Esophagus muscularis mucosa (tissue), 4 donors: Measurements from ENCODE around the gene POLR1F. TPM values are rescaled to one million over a fixed set of nuclear protein-coding genes. Genes with fewer than 3 reads are reported as not detected.
"Not testable (repeated sequence)": the region's sequence is repeated elsewhere in the genome, so short reads cannot be mapped to it uniquely, and the experiment has no call there.

Source experiments
- DNase-seq: peaks from one replicate; pipeline ENCODE4 v3.0.0-alpha.2; 2017; ENCODE audit errors: extremely low spot score
- H3K27ac ChIP-seq, 4 donors: fragments of 200-600 bp; sonication (generic); replicated peaks in 1 of 4; 1 replicate in 3 of 4; 2 replicates in 1 of 4; pipeline ENCODE4 v1.5.1; 2016 to 2019; ENCODE audit warnings: mild to moderate bottlenecking in 1 of 4
- H3K27me3 ChIP-seq, 4 donors: fragments of 200-600 bp; sonication (generic); one replicate each; pipeline versions ENCODE4 v1.5.1 to v1.6.0; 2016 to 2019
- H3K36me3 ChIP-seq, 4 donors: fragments of 200-600 bp; sonication (generic); one replicate each; pipeline ENCODE4 v1.5.1; 2016 to 2019
- H3K4me1 ChIP-seq, 4 donors: fragments of 200-600 bp; sonication (generic); one replicate each; pipeline ENCODE4 v1.5.1; 2016 to 2019
- H3K4me3 ChIP-seq, 4 donors: fragments of 200-600 bp; sonication (generic); 1 replicate in 2 of 4; 2 replicates in 2 of 4; pipeline ENCODE4 v1.5.1; 2016 to 2019; ENCODE audit warnings: mild to moderate bottlenecking in 4 of 4, moderate library complexity in 1 of 4
- H3K9me3 ChIP-seq, 4 donors: fragments of 200-600 bp; sonication (generic); 1 replicate in 3 of 4; 2 replicates in 1 of 4; pipeline ENCODE4 v1.5.1; 2016 to 2019
- CTCF ChIP-seq, 3 experiments: fragments of 200-600 bp in 2 of 3; fragments of 450-650 bp in 1 of 3; sonication (generic) in 2 of 3; IDR thresholded peaks; one replicate each; pipeline ENCODE4 v1.5.1; 2017 to 2019; ENCODE audit warnings: antibody characterized with exemption in 3 of 3, mild to moderate bottlenecking in 2 of 3, moderate library complexity in 1 of 3
- EP300 ChIP-seq: sonication (generic); formaldehyde crosslinking; IDR thresholded peaks from one replicate; pipeline ENCODE4 v1.6.1; 2017; ENCODE audit warnings: antibody characterized with exemption
- POLR2A ChIP-seq: fragments of 450-650 bp; IDR thresholded peaks from one replicate; pipeline ENCODE4 v1.6.1; 2017; ENCODE audit warnings: antibody characterized with exemption, moderate library complexity, mild to moderate bottlenecking, low read depth
- POLR2AphosphoS5 ChIP-seq, 2 donors: sonication (generic); formaldehyde crosslinking; IDR thresholded peaks; one replicate each; pipeline ENCODE4 v1.6.1; 2017; ENCODE audit warnings: antibody characterized with exemption in 2 of 2
- WGBS: methylation state at CpG from one replicate; pipeline ENCODE4 v1.1.5; 2018; 5-methylcytosine and 5-hydroxymethylcytosine counted together
- intact Hi-C: fragments of 100-400 bp; cut with DNase I; formaldehyde crosslinking; loops from one replicate; pipeline ENCODE4 v1.15.1; 2023
- total RNA-seq, 4 donors: library from RNA; depleted of rRNA; stranded (reverse); fragments of >200 nt; gene quantifications; one replicate each; pipeline versions ENCODE4 v1.1.0 to v1.2.1, GENCODE V29; 2016

The POLR1F gene
- total RNA-seq, 4 donors from 2014 or later = 12.5 to 18.7 (median 15.5) TPM

GRCh38 chr7:19700936-19701335, 7.9 kb downstream of the POLR1F start:
- no peak overlapping the region for H3K27ac ChIP-seq
- WGBS = 89% methylated on average over 3 of the region's 3 CpGs
- no peaks in the 10 kb centered on the region for H3K27me3 ChIP-seq
- peaks cover 0 to 3% (median 0%) of the 10 kb centered on the region in 4 donors for H3K4me1 ChIP-seq
- H3K9me3 ChIP-seq = no peaks in the 10 kb centered on the region
- H3K4me3 ChIP-seq = no peak overlapping the region
- no peak for DNase-seq
- TF ChIP-seq CTCF (IDR thresholded peaks at IDR 0.05) = no peak
- no peak for TF ChIP-seq POLR2AphosphoS5 (IDR thresholded peaks at IDR 0.05)
- TF ChIP-seq POLR2A = no peak
- TF ChIP-seq EP300 = no peak
- peaks cover 0 to 45% (median 19%) of the 10 kb centered on the region in 4 donors for H3K36me3 ChIP-seq
- intact Hi-C loops = no loop called here

GRCh38 chr7:19698331-19698730, 10.5 kb downstream of the POLR1F start:
- TF ChIP-seq CTCF (IDR thresholded peaks at IDR 0.05) (no peak), EP300 (no peak), POLR2AphosphoS5 (IDR thresholded peaks at IDR 0.05) (no peak), POLR2A (no peak)
- Histone ChIP-seq H3K27me3 (no peaks in the 10 kb centered on the region), H3K4me1 (peaks cover 0 to 3% (median 0%) of the 10 kb centered on the region in 4 donors), H3K4me3 (no peak overlapping the region), H3K9me3 (no peaks in the 10 kb centered on the region), H3K36me3 (peaks cover 0 to 41% (median 19%) of the 10 kb centered on the region in 4 donors), H3K27ac (no peak overlapping the region)
- WGBS = 91% methylated on average over 3 of the region's 3 CpGs
- intact Hi-C loops = no loop called here
- DNase-seq = no peak

- H3K27ac ChIP-seq = no peak overlapping the region
- H3K4me3 ChIP-seq = no peak overlapping the region
- peaks cover 0 to 30% (median 16%) of the 10 kb centered on the region in 4 donors for H3K36me3 ChIP-seq
- TF ChIP-seq CTCF (IDR thresholded peaks at IDR 0.05) (no peak), POLR2A (no peak), POLR2AphosphoS5 (IDR thresholded peaks at IDR 0.05) (no peak), EP300 (no peak)
- H3K4me1 ChIP-seq = peaks cover 0 to 3% (median 0%) of the 10 kb centered on the region in 4 donors
- intact Hi-C loops = no loop called here
- no peaks in the 10 kb centered on the region for H3K9me3 ChIP-seq
- H3K27me3 ChIP-seq = no peaks in the 10 kb centered on the region
- no peak for DNase-seq
Measured at GRCh38 chr7:19696926-19697325, 11.9 kb downstream of the POLR1F start.

GRCh38 chr7:19692111-19692828, 16.6 kb downstream of the POLR1F start:
- Histone ChIP-seq H3K36me3 (peaks cover 0 to 5% (median under 1%) of the 10 kb centered on the region in 4 donors), H3K27me3 (no peaks in the 10 kb centered on the region), H3K27ac (no peak overlapping the region), H3K4me1 (no peaks in the 10 kb centered on the region), H3K9me3 (no peaks in the 10 kb centered on the region), H3K4me3 (no peak overlapping the region)
- intact Hi-C loops = no loop called here
- DNase-seq = no peak
- TF ChIP-seq POLR2A (no peak), EP300 (no peak), CTCF (IDR thresholded peaks at IDR 0.05) (no peak), POLR2AphosphoS5 (IDR thresholded peaks at IDR 0.05) (no peak)
- WGBS = 92% methylated on average over 15 of the region's 26 CpGs

- no peaks in the 10 kb centered on the region for H3K9me3 ChIP-seq
- intact Hi-C loops = no loop called here
Measured at GRCh38 chr7:19690736-19691135, 18.1 kb downstream of the POLR1F start.

GRCh38 chr7:19689130-19689529, 19.7 kb downstream of the POLR1F start:
- H3K36me3 ChIP-seq, H3K9me3 ChIP-seq, H3K27me3 ChIP-seq, intact Hi-C loops, H3K4me1 ChIP-seq, H3K27ac ChIP-seq, H3K4me3 ChIP-seq, DNase-seq: not testable (repeated sequence)
- WGBS = 78% methylated on average over 12 of the region's 12 CpGs

More at GRCh38 chr7:19690736-19691135, 18.1 kb downstream of the POLR1F start:
- TF ChIP-seq CTCF (IDR thresholded peaks at IDR 0.05) = no peak
- no peak for TF ChIP-seq POLR2AphosphoS5 (IDR thresholded peaks at IDR 0.05)
- TF ChIP-seq POLR2A = no peak
- TF ChIP-seq EP300 = no peak
- H3K36me3 ChIP-seq = no peaks in the 10 kb centered on the region
- no peaks in the 10 kb centered on the region for H3K4me1 ChIP-seq
- no peaks in the 10 kb centered on the region for H3K27me3 ChIP-seq
- H3K27ac ChIP-seq = no peak overlapping the region
- no peak for DNase-seq
- H3K4me3 ChIP-seq = no peak overlapping the region
- 25% methylated on average over 1 of the region's 1 CpG for WGBS
